ENCODE measurements around the gene SLC9B1. TPM values are rescaled to one million over a fixed set of nuclear protein-coding genes. Genes with fewer than 3 reads are reported as not detected.

SLC9B1 gene
- total and polyA plus RNA-seq, 3 experiments from 2014 or later, result 1.2 to 1.7 (median 1.2) TPM

GRCh38 chr4:102860611-102861324 is 158.7 kb downstream of the SLC9B1 start:
- Histone ChIP-seq H3K27me3 (ENCODE audit: insufficient read depth, low read length, poor library complexity, severe bottlenecking) (no peaks in the 10 kb centered on the region), H3K4me3 (ENCODE audit: low read length) (no peak overlapping the region), H3K4me1 (ENCODE audit: insufficient read depth, low read length) (peaks cover 5% of the 10 kb centered on the region), H3K9me3 (ENCODE audit: low read length) (no peaks in the 10 kb centered on the region), H3K27ac (ENCODE audit: low read depth, low read length) (no peak overlapping the region), H3K36me3 (ENCODE audit: insufficient read depth, low read length) (no peaks in the 10 kb centered on the region)
- H3K9me3 Mint-ChIP-seq, result peaks cover 11 to 24% (median 21%) of the 10 kb centered on the region in 5 donors
- no peaks in the 10 kb centered on the region for H3K27me3 Mint-ChIP-seq
- peaks cover 11 to 19% (median 12%) of the 10 kb centered on the region in 3 donors for H3K36me3 Mint-ChIP-seq
- CTCF ChIA-PET, result no interaction called here
- H3K4me3 Mint-ChIP-seq, result no peak overlapping the region
- peaks cover 9 to 21% (median 21%) of the 10 kb centered on the region in 3 donors for H3K4me1 Mint-ChIP-seq
- no peak overlapping the region for H3K27ac Mint-ChIP-seq
- POLR2A ChIA-PET, result interaction anchor here (0.6 kb wide), 1 partner anchor 320 kb away, joined by 3 read pairs; no protein-coding TSS in a partner anchor
- no peak for DNase-seq

- H3K27ac Mint-ChIP-seq, result no peak overlapping the region
- Histone ChIP-seq H3K27ac (ENCODE audit: low read depth, low read length) (no peak overlapping the region), H3K36me3 (ENCODE audit: insufficient read depth, low read length) (no peaks in the 10 kb centered on the region), H3K9me3 (ENCODE audit: low read length) (no peaks in the 10 kb centered on the region), H3K27me3 (ENCODE audit: insufficient read depth, low read length, poor library complexity, severe bottlenecking) (no peaks in the 10 kb centered on the region), H3K4me1 (ENCODE audit: insufficient read depth, low read length) (no peaks in the 10 kb centered on the region), H3K4me3 (ENCODE audit: low read length) (no peak overlapping the region)
- H3K4me3 Mint-ChIP-seq, result no peak overlapping the region
- CTCF ChIA-PET, result no interaction called here
- H3K27me3 Mint-ChIP-seq, result no peaks in the 10 kb centered on the region
- H3K36me3 Mint-ChIP-seq, result peaks cover 8 to 19% (median 11%) of the 10 kb centered on the region in 3 donors
- DNase-seq, result no peak
- H3K4me1 Mint-ChIP-seq, result peaks cover 0 to 3% (median 3%) of the 10 kb centered on the region in 3 donors
- H3K9me3 Mint-ChIP-seq, result peaks cover 11 to 24% (median 21%) of the 10 kb centered on the region in 5 donors
- POLR2A ChIA-PET, result no interaction called here
Observed at GRCh38 chr4:102858828-102859464, 160.6 kb downstream of the SLC9B1 start.

Other genes starting within 250 kb of the SLC9B1 start
- gene UBE2D3, start 192.2 kb downstream of the SLC9B1 start, total RNA-seq, result 100 to 1,000 TPM; 436 to 452 TPM
- 466 TPM for gene UBE2D3, start 192.2 kb downstream of the SLC9B1 start, polyA plus RNA-seq
- 10 to 100 TPM; 43.6 to 43.7 TPM for gene CISD2, start 150.7 kb downstream of the SLC9B1 start, total RNA-seq
- 36.0 TPM for gene CISD2, start 150.7 kb downstream of the SLC9B1 start, polyA plus RNA-seq
- gene SLC9B2, start 57.1 kb upstream of the SLC9B1 start, total RNA-seq, result 10 to 100 TPM; 35.8 to 37.0 TPM
- gene SLC9B2, start 57.1 kb upstream of the SLC9B1 start, polyA plus RNA-seq, result 19.1 TPM
- gene BDH2, start 80.1 kb upstream of the SLC9B1 start, total RNA-seq, result 10 to 100 TPM; 10.9 to 11.4 TPM
- gene BDH2, start 80.1 kb upstream of the SLC9B1 start, polyA plus RNA-seq, result 29.2 TPM
- gene CENPE, start 178.6 kb upstream of the SLC9B1 start, total RNA-seq, result 10 to 100 TPM; 19.7 to 22.9 TPM
- 1.1 TPM for gene CENPE, start 178.6 kb upstream of the SLC9B1 start, polyA plus RNA-seq